Smooth muscle cell (in vitro differentiated cells): Measurements from ENCODE around the gene SNRNP48. TPM values are rescaled to one million over a fixed set of nuclear protein-coding genes. Genes with fewer than 3 reads are reported as not detected.

Experiments used
- DNase-seq: peaks from one replicate; lab custom pipeline; 2025; ENCODE audit not compliant: unreplicated experiment; lab: John Stamatoyannopoulos, UW
- H2AFZ ChIP-seq: fragments of 200-600 bp; sonication (generic); 2 replicates; pipeline ENCODE4 v1.6.0; 2016; ENCODE audit warnings: antibody characterized with exemption, low read depth, mild to moderate bottlenecking
- H3F3A ChIP-seq: fragments of 200-600 bp; sonication (generic); 2 replicates; pipeline ENCODE4 v1.6.0; 2017; ENCODE audit warnings: antibody characterized with exemption, low read depth
- H3K27ac ChIP-seq: fragments of 200-600 bp; sonication (generic); 2 replicates; pipeline ENCODE4 v1.5.1; 2016; ENCODE audit warnings: low read depth, mild to moderate bottlenecking
- H3K27me3 ChIP-seq: fragments of 200-600 bp; sonication (generic); 2 replicates; pipeline ENCODE4 v1.6.1; 2016; ENCODE audit warnings: low read depth, mild to moderate bottlenecking
- H3K36me3 ChIP-seq: fragments of 200-600 bp; sonication (generic); 2 replicates; pipeline ENCODE4 v1.5.1; 2016; ENCODE audit warnings: low read depth
- H3K4me1 ChIP-seq: fragments of 200-600 bp; sonication (generic); 2 replicates; pipeline ENCODE4 v1.5.1; 2016; ENCODE audit warnings: low read depth
- H3K4me2 ChIP-seq: fragments of 200-600 bp; sonication (generic); 2 replicates; pipeline ENCODE4 v1.6.0; 2016; ENCODE audit warnings: mild to moderate bottlenecking
- H3K4me3 ChIP-seq: fragments of 200-600 bp; sonication (generic); 2 replicates; pipeline ENCODE4 v1.5.1; 2016; ENCODE audit warnings: mild to moderate bottlenecking
- H3K79me2 ChIP-seq: fragments of 200-600 bp; sonication (generic); 2 replicates; pipeline ENCODE4 v1.6.0; 2016; ENCODE audit warnings: low read depth, mild to moderate bottlenecking
- H3K9ac ChIP-seq: fragments of 200-600 bp; sonication (generic); 2 replicates; pipeline ENCODE4 v1.6.0; 2016; ENCODE audit warnings: low read depth
- H3K9me3 ChIP-seq: fragments of 200-600 bp; sonication (generic); replicated peaks from 2 replicates; pipeline ENCODE4 v1.5.1; 2016; ENCODE audit warnings: low read depth
- H4K20me1 ChIP-seq: fragments of 200-600 bp; sonication (generic); 2 replicates; pipeline ENCODE4 v1.6.0; 2016; ENCODE audit warnings: low read depth
- WGBS: methylation state at CpG from one replicate; pipeline ENCODE4 v1.1.7; 2016; ENCODE audit warnings: low lambda C conversion rate; 5-methylcytosine and 5-hydroxymethylcytosine counted together
- polyA plus RNA-seq: library from polyadenylated mRNA; unstranded; fragments of >200 nt; fragmentation: Nextera tagmentation; extraction: Ambion mirVana; gene quantifications from 2 replicates; pipeline ENCODE4 v1.2.1, GENCODE V29; 2016
- total RNA-seq: library from RNA; depleted of rRNA; stranded (reverse); fragments of >200 nt; gene quantifications from 2 replicates; pipeline ENCODE4 v1.2.3, GENCODE V29; 2014
- TF ChIP-seq, protein P1 (sequence below): fragments of 200-600 bp; sonication (generic); IDR thresholded peaks from 2 replicates; pipeline ENCODE4 v1.5.1; 2017; ENCODE audit warnings: borderline replicate concordance, mild to moderate bottlenecking, antibody characterized with exemption; ENCODE audit not compliant: insufficient read depth, poor library complexity, severe bottlenecking

The SNRNP48 gene
- total and polyA plus RNA-seq, 2 experiments from 2014 or later, result 3.2 to 11.0 TPM

DNA sequence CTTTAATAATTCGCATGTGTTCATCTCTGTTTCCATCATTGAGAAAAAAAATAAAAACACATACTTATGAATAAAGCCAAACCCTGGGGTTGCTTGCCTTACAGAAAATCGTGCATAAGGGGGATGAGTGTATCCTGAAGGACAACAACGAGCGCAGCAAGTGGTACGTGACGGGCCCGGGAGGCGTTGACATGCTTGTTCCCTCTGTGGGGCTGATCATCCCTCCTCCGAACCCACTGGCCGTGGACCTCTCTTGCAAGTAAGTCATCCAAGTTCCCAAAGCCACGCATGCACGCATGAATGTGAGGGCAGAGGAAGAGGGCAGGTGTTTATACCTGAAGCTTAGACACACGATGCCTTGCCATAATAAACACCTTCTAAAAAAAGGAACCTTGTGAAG, 20.9 kb upstream of the SNRNP48 start:
- H3K36me3 ChIP-seq, result peaks cover 75% of the 10 kb centered on the region
- no peak overlapping the region for H3K27ac ChIP-seq
- TF ChIP-seq, protein P1, sequence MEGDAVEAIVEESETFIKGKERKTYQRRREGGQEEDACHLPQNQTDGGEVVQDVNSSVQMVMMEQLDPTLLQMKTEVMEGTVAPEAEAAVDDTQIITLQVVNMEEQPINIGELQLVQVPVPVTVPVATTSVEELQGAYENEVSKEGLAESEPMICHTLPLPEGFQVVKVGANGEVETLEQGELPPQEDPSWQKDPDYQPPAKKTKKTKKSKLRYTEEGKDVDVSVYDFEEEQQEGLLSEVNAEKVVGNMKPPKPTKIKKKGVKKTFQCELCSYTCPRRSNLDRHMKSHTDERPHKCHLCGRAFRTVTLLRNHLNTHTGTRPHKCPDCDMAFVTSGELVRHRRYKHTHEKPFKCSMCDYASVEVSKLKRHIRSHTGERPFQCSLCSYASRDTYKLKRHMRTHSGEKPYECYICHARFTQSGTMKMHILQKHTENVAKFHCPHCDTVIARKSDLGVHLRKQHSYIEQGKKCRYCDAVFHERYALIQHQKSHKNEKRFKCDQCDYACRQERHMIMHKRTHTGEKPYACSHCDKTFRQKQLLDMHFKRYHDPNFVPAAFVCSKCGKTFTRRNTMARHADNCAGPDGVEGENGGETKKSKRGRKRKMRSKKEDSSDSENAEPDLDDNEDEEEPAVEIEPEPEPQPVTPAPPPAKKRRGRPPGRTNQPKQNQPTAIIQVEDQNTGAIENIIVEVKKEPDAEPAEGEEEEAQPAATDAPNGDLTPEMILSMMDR, result no peak
- no peaks in the 10 kb centered on the region for H3K27me3 ChIP-seq
- no peaks in the 10 kb centered on the region for H3K9me3 ChIP-seq
- H3K4me2 ChIP-seq, result no peak overlapping the region
- H3F3A ChIP-seq, result peaks cover 7% of the 10 kb centered on the region
- no peak overlapping the region for H3K4me3 ChIP-seq
- no peaks in the 10 kb centered on the region for H3K4me1 ChIP-seq
- peaks cover 81% of the 10 kb centered on the region for H4K20me1 ChIP-seq
- H3K79me2 ChIP-seq, result peaks cover 7% of the 10 kb centered on the region
- no peak for DNase-seq
- H2AFZ ChIP-seq, result no peak overlapping the region
- H3K9ac ChIP-seq, result no peak overlapping the region
- WGBS, result 96% methylated on average over 13 of the region's 13 CpGs

DNA sequence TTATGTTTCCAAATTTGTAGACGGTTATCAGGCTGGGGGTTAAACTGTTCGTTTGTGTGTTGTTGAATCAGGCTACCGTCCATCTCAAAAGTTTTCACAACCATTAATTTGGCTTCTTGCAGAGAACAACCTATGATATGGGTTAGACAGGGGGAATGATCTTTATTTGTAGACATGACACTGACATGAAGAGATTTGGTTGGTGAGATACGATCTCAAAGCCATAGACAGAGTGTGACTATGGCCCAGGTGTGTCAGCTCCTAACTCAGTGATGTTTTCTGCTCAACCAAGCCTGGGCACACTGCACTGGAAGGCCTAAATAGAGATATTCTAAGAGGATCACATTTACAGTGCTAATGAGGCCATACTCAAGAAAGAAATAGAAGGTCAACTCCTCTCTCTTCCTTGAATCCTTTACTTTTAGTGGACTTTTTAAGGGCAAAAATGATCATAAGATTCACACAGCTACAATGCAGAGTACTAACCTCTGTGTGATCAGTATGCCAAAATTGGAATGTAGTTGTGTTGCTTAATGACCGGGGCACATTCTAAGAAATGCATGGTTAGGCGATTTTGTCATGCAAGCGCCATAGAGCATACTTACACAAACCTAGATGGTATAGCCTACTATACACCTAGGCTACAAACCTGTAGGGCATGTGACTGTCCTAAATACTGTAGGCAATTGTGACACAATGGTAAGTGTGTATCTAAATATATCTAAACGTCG, 17.6 kb upstream of the SNRNP48 start:
- Histone ChIP-seq H3K9me3 (no peaks in the 10 kb centered on the region), H2AFZ (no peak overlapping the region), H3K27me3 (no peaks in the 10 kb centered on the region), H3K36me3 (peaks cover 80% of the 10 kb centered on the region), H3K4me1 (no peaks in the 10 kb centered on the region), H3F3A (peaks cover 10% of the 10 kb centered on the region), H3K79me2 (no peaks in the 10 kb centered on the region), H3K9ac (no peak overlapping the region), H4K20me1 (peaks cover 67% of the 10 kb centered on the region), H3K27ac (no peak overlapping the region), H3K4me3 (no peak overlapping the region), H3K4me2 (no peak overlapping the region)
- 96% methylated on average over 9 of the region's 9 CpGs for WGBS
- no peak for DNase-seq
- TF ChIP-seq, protein P1, result no peak

DNA sequence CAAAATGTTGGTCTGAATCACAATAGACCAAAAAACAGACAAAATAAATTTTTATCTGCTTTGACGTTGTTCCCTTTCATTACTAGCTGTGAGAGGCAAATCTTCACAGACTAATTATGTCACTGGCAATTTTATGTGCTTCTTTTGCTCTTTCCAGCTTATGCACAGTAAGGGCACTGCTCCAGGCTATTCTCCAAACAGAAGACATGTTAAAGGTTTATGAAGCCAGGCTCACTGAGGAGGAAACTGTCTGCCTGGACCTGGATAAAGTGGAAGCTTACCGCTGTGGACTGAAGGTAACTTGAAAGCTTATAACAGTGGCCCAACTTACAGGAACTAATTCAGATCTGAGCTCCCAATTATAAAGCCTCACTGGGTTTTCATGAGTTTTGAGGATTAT, 15.5 kb upstream of the SNRNP48 start:
- Histone ChIP-seq H3K27me3 (no peaks in the 10 kb centered on the region), H3K4me1 (no peaks in the 10 kb centered on the region), H2AFZ (no peak overlapping the region), H3K4me2 (no peak overlapping the region), H3K27ac (no peak overlapping the region), H3K79me2 (no peaks in the 10 kb centered on the region), H4K20me1 (peaks cover 58% of the 10 kb centered on the region), H3K9me3 (no peaks in the 10 kb centered on the region), H3F3A (peaks cover 10% of the 10 kb centered on the region), H3K4me3 (no peak overlapping the region), H3K36me3 (peaks cover 73% of the 10 kb centered on the region), H3K9ac (no peak overlapping the region)
- WGBS, result 98% methylated on average over 2 of the region's 2 CpGs
- DNase-seq, result no peak
- TF ChIP-seq, protein P1, result no peak

DNA sequence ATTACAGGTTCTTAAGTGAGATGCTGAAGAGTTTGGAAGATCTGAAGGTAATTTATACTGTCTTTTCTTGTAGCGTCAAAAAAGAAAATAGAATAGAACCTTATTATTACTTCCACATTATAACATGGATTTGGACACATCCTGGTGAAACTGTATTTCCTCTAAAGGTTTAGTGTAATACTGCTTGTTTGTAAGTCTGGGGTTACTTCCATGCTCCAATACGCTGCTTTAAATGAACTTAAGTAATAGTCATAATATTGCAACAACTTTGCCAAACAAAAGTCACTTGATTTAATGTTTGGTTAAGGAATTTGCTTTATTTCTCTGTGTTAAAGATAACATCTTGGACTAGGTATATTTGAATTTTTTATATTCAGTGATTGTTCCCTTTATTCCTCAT, 11.5 kb upstream of the SNRNP48 start:
- peaks cover 47% of the 10 kb centered on the region for H4K20me1 ChIP-seq
- no peak overlapping the region for H2AFZ ChIP-seq
- H3K36me3 ChIP-seq, result peaks cover 69% of the 10 kb centered on the region
- 1% methylated on average over 2 of the region's 2 CpGs for WGBS
- H3K79me2 ChIP-seq, result no peaks in the 10 kb centered on the region
- no peak for DNase-seq
- peak overlapping the region; percentile 3 for H3K27ac ChIP-seq
- TF ChIP-seq, protein P1, result no peak
- H3K9ac ChIP-seq, result no peak overlapping the region
- H3F3A ChIP-seq, result peaks cover 6% of the 10 kb centered on the region
- H3K4me1 ChIP-seq, result no peaks in the 10 kb centered on the region
- H3K4me3 ChIP-seq, result no peak overlapping the region
- no peaks in the 10 kb centered on the region for H3K27me3 ChIP-seq
- no peaks in the 10 kb centered on the region for H3K9me3 ChIP-seq
- H3K4me2 ChIP-seq, result no peak overlapping the region
